GM23338 (cell line): ENCODE measurements around the gene ABHD3.
"Not testable (repeated sequence)": the region's sequence is repeated elsewhere in the genome, so short reads cannot be mapped to it uniquely, and the experiment has no call there.

Source experiments
- CREB1 ChIP-seq: fragments of 250-450 bp; sonication (Bioruptor Pico); IDR thresholded peaks from 2 replicates; pipeline ENCODE4 v1.5.0; 2020; ENCODE audit warnings: low read depth, mild to moderate bottlenecking, moderate library complexity
- EZH2 ChIP-seq: fragments of 200-600 bp; sonication (generic); IDR thresholded peaks from one replicate; pipeline ENCODE4 v1.8.0; 2017; ENCODE audit warnings: antibody characterized with exemption, mild to moderate bottlenecking, low read depth; ENCODE audit not compliant: unreplicated experiment
- EZH2phosphoT487 ChIP-seq: fragments of 200-600 bp; sonication (generic); IDR thresholded peaks from one replicate; pipeline ENCODE4 v1.8.1; 2018; ENCODE audit warnings: antibody characterized with exemption; ENCODE audit not compliant: unreplicated experiment
- JUNB ChIP-seq: IDR thresholded peaks from one replicate; pipeline ENCODE4 v1.6.1; 2016; ENCODE audit warnings: antibody characterized with exemption; ENCODE audit not compliant: unreplicated experiment
- NANOG ChIP-seq: IDR thresholded peaks from 2 replicates; pipeline ENCODE4 v1.6.1; 2016; ENCODE audit warnings: antibody characterized with exemption, borderline replicate concordance
- POLR2AphosphoS5 ChIP-seq: IDR thresholded peaks from 2 replicates; pipeline ENCODE4 v1.6.1; 2016; ENCODE audit warnings: antibody characterized with exemption, low read depth
- ZNF331 ChIP-seq: fragments of 250-450 bp; sonication (Bioruptor Pico); IDR thresholded peaks from 2 replicates; pipeline ENCODE4 v1.5.0; 2020; ENCODE audit warnings: low read depth, mild to moderate bottlenecking, moderate library complexity
- TF ChIP-seq, protein P1 (sequence below), 2 experiments: fragments of 200-600 bp in 1 of 2; sonication (generic) in 1 of 2; conservative IDR thresholded peaks; 2 replicates each; pipeline versions ENCODE4 v1.5.1 to v1.6.1; 2016 to 2017; ENCODE audit warnings: antibody characterized with exemption in 2 of 2, low read depth in 2 of 2, mild to moderate bottlenecking in 2 of 2, moderate library complexity in 1 of 2
- TF ChIP-seq, protein P2 (sequence below): IDR thresholded peaks from one replicate; pipeline ENCODE4 v1.6.1; 2018; ENCODE audit warnings: antibody characterized with exemption; ENCODE audit not compliant: unreplicated experiment
- TF ChIP-seq, protein P3 (sequence below): fragments of 250-450 bp; sonication (Bioruptor Pico); IDR thresholded peaks from 2 replicates; pipeline ENCODE4 v1.5.0; 2020; ENCODE audit warnings: mild to moderate bottlenecking, moderate library complexity

DNA sequence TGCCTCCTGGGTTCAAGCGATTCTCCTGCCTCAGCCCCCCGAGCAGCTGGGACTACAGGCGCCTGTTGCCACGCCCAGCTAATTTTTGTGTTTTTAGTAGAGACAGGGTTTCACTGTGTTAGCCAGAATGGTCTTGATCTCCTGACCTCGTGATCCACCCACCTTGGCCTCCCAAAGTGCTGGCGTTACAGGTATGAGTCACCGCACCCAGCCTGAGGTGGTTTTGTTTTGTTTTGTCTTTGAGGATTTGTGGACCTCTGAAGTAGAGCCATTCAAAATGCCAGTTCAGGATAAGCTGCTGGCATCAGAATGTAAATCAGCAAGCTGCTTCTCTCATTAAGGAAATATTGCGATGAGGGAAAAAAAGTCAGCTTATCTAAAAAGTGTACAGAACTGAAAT is 29.2 kb downstream of the ABHD3 start:
- not testable (repeated sequence) for TF ChIP-seq CREB1 (CRISPR knock-in tag); POLR2AphosphoS5; EZH2; EZH2phosphoT487; NANOG; JUNB; ZNF331 (CRISPR knock-in tag)
- TF ChIP-seq, protein P1, sequence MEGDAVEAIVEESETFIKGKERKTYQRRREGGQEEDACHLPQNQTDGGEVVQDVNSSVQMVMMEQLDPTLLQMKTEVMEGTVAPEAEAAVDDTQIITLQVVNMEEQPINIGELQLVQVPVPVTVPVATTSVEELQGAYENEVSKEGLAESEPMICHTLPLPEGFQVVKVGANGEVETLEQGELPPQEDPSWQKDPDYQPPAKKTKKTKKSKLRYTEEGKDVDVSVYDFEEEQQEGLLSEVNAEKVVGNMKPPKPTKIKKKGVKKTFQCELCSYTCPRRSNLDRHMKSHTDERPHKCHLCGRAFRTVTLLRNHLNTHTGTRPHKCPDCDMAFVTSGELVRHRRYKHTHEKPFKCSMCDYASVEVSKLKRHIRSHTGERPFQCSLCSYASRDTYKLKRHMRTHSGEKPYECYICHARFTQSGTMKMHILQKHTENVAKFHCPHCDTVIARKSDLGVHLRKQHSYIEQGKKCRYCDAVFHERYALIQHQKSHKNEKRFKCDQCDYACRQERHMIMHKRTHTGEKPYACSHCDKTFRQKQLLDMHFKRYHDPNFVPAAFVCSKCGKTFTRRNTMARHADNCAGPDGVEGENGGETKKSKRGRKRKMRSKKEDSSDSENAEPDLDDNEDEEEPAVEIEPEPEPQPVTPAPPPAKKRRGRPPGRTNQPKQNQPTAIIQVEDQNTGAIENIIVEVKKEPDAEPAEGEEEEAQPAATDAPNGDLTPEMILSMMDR (conservative IDR thresholded peaks at IDR 0.05; ENCODE audit: low read depth in 2 of 2) = not testable (repeated sequence)
- TF ChIP-seq, protein P2, sequence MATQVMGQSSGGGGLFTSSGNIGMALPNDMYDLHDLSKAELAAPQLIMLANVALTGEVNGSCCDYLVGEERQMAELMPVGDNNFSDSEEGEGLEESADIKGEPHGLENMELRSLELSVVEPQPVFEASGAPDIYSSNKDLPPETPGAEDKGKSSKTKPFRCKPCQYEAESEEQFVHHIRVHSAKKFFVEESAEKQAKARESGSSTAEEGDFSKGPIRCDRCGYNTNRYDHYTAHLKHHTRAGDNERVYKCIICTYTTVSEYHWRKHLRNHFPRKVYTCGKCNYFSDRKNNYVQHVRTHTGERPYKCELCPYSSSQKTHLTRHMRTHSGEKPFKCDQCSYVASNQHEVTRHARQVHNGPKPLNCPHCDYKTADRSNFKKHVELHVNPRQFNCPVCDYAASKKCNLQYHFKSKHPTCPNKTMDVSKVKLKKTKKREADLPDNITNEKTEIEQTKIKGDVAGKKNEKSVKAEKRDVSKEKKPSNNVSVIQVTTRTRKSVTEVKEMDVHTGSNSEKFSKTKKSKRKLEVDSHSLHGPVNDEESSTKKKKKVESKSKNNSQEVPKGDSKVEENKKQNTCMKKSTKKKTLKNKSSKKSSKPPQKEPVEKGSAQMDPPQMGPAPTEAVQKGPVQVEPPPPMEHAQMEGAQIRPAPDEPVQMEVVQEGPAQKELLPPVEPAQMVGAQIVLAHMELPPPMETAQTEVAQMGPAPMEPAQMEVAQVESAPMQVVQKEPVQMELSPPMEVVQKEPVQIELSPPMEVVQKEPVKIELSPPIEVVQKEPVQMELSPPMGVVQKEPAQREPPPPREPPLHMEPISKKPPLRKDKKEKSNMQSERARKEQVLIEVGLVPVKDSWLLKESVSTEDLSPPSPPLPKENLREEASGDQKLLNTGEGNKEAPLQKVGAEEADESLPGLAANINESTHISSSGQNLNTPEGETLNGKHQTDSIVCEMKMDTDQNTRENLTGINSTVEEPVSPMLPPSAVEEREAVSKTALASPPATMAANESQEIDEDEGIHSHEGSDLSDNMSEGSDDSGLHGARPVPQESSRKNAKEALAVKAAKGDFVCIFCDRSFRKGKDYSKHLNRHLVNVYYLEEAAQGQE = not testable (repeated sequence)
- TF ChIP-seq, protein P3, sequence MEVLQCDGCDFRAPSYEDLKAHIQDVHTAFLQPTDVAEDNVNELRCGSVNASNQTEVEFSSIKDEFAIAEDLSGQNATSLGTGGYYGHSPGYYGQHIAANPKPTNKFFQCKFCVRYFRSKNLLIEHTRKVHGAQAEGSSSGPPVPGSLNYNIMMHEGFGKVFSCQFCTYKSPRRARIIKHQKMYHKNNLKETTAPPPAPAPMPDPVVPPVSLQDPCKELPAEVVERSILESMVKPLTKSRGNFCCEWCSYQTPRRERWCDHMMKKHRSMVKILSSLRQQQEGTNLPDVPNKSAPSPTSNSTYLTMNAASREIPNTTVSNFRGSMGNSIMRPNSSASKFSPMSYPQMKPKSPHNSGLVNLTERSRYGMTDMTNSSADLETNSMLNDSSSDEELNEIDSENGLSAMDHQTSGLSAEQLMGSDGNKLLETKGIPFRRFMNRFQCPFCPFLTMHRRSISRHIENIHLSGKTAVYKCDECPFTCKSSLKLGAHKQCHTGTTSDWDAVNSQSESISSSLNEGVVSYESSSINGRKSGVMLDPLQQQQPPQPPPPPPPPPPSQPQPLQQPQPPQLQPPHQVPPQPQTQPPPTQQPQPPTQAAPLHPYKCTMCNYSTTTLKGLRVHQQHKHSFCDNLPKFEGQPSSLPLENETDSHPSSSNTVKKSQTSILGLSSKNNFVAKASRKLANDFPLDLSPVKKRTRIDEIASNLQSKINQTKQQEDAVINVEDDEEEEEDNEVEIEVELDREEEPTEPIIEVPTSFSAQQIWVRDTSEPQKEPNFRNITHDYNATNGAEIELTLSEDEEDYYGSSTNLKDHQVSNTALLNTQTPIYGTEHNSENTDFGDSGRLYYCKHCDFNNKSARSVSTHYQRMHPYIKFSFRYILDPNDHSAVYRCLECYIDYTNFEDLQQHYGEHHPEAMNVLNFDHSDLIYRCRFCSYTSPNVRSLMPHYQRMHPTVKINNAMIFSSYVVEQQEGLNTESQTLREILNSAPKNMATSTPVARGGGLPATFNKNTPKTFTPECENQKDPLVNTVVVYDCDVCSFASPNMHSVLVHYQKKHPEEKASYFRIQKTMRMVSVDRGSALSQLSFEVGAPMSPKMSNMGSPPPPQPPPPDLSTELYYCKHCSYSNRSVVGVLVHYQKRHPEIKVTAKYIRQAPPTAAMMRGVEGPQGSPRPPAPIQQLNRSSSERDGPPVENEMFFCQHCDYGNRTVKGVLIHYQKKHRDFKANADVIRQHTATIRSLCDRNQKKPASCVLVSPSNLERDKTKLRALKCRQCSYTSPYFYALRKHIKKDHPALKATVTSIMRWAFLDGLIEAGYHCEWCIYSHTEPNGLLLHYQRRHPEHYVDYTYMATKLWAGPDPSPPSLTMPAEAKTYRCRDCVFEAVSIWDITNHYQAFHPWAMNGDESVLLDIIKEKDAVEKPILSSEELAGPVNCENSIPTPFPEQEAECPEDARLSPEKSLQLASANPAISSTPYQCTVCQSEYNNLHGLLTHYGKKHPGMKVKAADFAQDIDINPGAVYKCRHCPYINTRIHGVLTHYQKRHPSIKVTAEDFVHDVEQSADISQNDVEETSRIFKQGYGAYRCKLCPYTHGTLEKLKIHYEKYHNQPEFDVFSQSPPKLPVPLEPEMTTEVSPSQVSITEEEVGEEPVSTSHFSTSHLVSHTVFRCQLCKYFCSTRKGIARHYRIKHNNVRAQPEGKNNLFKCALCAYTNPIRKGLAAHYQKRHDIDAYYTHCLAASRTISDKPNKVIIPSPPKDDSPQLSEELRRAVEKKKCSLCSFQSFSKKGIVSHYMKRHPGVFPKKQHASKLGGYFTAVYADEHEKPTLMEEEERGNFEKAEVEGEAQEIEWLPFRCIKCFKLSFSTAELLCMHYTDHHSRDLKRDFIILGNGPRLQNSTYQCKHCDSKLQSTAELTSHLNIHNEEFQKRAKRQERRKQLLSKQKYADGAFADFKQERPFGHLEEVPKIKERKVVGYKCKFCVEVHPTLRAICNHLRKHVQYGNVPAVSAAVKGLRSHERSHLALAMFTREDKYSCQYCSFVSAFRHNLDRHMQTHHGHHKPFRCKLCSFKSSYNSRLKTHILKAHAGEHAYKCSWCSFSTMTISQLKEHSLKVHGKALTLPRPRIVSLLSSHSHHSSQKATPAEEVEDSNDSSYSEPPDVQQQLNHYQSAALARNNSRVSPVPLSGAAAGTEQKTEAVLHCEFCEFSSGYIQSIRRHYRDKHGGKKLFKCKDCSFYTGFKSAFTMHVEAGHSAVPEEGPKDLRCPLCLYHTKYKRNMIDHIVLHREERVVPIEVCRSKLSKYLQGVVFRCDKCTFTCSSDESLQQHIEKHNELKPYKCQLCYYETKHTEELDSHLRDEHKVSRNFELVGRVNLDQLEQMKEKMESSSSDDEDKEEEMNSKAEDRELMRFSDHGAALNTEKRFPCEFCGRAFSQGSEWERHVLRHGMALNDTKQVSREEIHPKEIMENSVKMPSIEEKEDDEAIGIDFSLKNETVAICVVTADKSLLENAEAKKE (CRISPR knock-in tag) = not testable (repeated sequence)
